ENCODE data around the gene RAB7B.
A peak's percentile ranks its signal among the peaks of the same experiment; 100 is the strongest.

RAB7B gene

GRCh38 chr1:205972081-205972480 lies 31.1 kb downstream of the RAB7B start:
- no peak for DNase-seq

GRCh38 chr1:205971082-205971481 lies 32.1 kb downstream of the RAB7B start:
- DNase-seq: no peak

- no peak for DNase-seq
These were observed 32.7 kb downstream of the RAB7B start for GRCh38 chr1:205970486-205970885.

GRCh38 chr1:205969229-205969628 lies 34.0 kb downstream of the RAB7B start:
- no peak for DNase-seq

GRCh38 chr1:205967554-205968335 lies 35.5 kb downstream of the RAB7B start:
- no peak for DNase-seq

GRCh38 chr1:205965036-205965884 lies 37.9 kb downstream of the RAB7B start:
- DNase-seq: no peak

- peak; percentile 11 for DNase-seq
These were observed 39.6 kb downstream of the RAB7B start for GRCh38 chr1:205963352-205964155.

GRCh38 chr1:205962821-205963221 lies 40.4 kb downstream of the RAB7B start:
- DNase-seq: no peak

DNA sequence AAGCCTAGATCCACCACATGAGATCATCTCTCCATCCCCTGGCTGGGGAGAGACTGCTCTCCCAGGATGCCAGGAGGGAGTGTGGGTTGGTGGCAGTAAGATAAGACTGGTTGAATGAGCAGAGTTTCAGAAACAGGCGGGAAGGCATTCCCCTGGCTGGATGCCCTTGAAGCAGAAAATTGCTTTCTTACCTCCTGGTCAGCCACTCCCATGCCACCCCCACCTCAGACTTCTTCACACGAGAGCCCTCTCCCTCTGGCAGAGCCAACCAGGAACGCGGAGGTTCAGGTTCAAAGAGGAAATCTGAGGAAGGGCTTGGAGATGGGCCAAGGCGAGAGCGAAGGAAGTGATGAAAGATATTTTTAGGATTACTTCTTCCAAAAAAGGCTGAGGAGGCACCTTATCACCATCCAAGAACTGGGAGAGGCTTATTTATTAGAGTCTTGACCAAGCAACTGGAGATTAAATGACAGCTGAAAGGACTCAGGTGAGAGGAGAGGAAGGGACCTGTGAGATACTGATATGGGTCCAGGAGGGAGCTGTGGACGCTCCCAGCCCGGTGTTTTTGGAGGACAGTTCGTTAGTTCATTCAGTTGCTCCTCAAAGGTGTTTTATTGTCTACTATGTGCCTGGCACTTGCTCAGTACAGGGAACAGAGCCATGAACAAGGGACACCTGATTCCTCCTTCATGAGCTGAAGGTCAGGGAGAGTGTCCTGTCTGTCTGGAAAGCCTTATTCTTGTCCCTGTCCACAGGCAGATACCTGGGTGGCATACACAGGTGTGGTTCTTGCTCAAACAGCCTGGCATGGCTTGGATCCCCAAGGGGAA lies 41.0 kb downstream of the RAB7B start:
- DNase-seq: no peak

- DNase-seq: peak; percentile 31
These were observed 41.8 kb downstream of the RAB7B start for GRCh38 chr1:205961405-205961804.

DNA sequence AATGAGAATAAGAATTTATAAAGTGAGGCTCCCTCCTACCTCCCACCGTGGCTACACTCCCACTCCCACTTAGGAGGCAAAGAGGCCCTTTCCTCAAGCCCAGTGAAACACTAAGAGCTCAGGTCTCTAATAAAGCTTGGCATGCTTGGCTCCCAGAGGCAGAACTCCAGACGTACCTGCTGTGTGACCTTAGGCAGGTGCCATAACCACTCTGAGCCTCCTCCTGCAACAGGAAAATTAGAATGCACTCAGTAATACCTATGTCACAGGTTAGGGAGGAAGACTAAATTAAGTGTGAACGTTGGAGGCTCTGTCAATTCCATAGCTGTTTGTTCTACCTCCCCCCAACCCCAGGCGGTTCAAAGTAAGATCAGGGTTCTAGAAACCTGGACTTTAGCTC lies 43.4 kb downstream of the RAB7B start:
- DNase-seq: no peak

DNA sequence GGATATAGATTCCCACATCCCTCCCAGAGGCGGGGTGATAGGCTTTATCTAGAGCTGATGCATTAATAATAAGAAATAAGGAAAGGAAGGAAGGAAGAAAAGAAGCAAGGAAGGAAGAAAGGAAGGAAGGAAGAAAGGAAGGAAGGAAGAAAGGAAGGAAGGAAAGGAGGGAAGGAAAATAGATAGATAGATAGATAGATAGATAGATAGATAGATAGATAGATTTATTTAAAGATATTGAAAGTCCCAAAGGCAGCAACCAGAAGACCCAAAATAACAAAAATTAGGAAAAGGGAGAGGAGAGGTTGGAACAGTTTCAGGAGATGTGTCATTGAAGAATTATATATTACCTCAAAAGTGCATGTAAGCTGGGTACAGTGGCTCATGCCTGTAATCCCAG lies 47.7 kb downstream of the RAB7B start:
- DNase-seq: no peak

DNA sequence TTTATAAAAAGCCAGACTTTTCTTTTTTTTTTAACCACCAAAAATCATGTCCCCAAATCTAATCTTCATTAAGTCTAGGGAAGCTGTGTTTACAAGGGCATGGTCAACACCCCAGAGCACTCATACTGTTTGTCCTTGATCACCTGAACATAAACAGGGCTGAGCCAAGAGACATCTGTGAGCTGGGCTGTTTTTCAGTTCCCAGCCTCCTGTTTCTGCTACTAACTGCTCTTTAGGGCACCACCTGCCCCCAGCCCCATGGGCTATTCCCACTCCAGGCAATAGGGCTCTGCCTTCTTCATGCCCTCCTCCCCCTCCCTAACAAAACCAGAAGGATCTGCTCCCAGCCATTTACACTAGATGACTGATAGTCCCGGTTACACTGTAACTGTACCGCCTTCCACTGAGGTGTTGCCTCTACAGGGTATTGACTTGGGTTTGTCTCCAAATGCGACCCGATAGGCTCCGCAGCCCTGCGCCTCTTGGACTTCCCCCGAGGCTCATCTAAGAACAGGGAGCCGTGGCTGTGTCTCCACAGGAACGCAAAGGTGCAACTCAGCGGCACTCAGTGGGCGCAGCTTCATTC lies 48.3 kb downstream of the RAB7B start:
- no peak for DNase-seq

DNA sequence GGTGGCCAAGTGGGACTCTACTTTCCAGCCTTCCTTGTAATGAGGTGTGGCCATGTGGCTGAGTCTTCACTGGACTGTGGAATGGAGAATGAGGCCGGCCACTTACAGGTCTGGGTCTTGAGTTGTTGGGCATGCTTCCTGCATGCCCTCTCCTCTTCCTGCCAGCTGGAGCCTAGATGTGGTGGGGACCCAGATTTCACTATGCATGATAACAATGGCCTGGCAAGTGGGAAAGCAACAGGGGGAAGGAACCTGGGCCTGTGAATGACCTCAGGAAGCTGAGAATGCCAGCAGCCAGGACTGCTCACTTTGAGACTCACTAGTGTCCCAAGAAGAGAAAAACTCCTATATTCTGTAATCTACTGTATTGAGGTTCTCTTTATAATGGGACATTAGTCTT lies 51.4 kb downstream of the RAB7B start:
- DNase-seq: no peak

DNA sequence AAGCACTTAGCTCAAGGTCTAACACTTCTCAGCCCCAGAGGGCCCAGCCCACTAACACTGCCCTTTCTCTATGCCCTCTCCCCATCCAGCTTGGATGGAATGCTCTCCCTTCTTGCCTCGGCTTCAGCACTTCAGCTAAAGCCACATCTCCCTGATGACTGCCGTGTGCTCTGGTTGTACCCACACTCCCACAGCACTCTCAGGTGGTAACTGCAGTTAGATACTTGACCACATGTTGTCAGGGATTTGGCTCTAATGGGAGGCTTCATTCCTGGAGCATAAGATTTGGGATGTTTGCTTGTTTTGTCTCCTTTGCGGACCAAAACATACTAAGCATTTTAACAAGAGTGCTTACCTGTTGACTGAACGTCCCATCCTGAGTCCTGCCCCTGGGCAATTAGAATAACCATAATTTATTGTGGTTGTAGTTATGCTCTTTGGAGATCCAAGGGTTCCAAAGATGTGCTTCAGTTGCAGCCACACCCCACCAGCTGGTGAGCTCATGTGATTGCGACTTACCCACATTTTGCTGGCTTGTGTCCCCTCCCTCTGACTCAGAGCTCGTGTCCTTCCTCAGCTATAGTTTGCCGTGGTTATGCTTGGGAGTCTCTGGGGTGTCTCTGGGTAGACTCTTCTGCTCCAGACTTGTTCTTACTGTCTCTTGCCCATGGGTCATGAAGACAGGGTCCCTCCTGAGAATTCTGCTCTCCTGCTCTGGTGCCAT lies 52.2 kb downstream of the RAB7B start:
- no peak for DNase-seq

GRCh38 chr1:205950280-205950679 lies 52.9 kb downstream of the RAB7B start:
- no peak for DNase-seq

DNA sequence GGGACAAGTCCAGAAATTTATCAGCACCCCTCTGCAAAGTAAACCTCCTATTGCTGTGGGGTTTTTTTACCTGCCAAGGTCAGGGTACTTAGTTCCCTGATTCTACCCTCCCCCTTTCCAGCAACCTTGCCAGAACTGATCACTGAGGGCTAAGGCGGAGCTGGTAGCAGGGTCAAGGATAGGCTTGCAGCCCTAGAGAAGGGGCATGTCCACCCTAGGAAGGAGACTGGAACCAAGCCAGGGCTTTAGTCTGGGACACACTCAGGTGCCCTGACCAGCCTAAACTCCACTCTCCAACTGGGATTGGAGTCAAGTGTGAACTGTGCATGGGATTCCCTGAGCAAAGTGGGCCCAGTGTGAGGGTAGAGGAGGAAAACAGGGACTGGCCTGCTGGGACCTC lies 53.4 kb downstream of the RAB7B start:
- no peak for DNase-seq

DNA sequence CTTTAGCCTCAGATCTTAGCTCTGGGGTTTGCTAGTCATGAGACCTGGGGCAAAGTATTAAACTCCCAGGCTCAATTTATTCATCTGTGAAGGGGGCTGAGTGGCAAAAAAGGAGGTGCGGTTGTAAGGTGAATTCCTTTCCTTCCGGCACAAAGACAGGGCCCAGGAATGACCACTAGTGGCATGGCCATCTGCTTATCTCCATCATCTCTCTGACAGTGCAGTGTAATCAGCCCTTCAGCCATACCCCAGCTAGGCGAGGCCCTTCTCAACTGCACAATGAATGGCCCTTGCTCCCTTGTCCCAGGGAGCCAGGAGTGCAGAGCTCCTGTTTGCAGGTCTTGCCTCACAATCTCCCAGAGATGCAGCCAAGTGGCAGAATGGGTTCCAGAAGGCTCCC lies 54.3 kb downstream of the RAB7B start:
- no peak for DNase-seq

GRCh38 chr1:205948039-205948438 lies 55.2 kb downstream of the RAB7B start:
- DNase-seq: no peak

DNA sequence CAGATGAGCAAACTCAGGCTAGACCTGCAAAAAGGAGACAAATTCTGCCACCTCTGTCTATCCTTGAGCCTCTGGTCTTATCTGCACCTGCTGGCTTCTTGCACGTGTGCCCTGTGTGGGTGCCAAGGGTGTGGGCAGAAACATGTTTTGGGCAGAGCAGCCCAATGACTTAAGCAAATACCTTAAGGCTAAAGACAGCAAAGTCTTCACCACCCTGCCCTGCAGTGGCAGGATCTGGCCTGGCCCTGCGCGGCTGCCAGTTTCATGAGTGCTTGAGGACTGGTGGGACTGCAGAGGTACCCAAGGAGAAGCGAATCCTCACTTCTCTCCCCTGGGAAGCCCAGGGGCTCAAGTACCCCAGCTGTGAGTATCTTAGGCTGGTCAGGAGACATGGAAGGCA lies 56.2 kb downstream of the RAB7B start:
- DNase-seq: no peak

DNA sequence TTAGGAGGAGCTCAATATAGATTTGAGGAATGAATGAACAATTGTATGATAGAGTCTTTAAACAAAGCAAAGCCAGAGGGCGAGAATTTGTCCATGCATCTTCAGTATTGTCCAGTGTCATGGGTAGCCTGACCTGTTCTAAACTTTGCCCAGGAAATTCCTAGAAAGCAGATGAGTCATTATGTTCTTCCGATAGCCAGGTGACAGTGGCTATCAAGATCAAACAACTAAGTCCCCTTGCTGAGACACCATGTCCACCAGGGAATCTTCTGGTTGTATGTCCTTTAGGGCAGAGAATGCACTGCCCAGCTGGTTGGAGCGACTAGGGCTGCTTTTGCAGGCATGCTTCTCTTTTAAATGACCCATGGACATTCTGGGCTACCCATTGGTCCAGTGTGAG lies 58.1 kb downstream of the RAB7B start:
- no peak for DNase-seq

All from activated CD4-positive, alpha-beta T cell treated with anti-CD3 and anti-CD28 coated beads for 48 hours (primary cell).